ENCODE results near the gene ABHD6.
"Not testable (repeated sequence)": the region's sequence is repeated elsewhere in the genome, so short reads cannot be mapped to it uniquely, and the experiment has no call there.

Gene ABHD6

DNA sequence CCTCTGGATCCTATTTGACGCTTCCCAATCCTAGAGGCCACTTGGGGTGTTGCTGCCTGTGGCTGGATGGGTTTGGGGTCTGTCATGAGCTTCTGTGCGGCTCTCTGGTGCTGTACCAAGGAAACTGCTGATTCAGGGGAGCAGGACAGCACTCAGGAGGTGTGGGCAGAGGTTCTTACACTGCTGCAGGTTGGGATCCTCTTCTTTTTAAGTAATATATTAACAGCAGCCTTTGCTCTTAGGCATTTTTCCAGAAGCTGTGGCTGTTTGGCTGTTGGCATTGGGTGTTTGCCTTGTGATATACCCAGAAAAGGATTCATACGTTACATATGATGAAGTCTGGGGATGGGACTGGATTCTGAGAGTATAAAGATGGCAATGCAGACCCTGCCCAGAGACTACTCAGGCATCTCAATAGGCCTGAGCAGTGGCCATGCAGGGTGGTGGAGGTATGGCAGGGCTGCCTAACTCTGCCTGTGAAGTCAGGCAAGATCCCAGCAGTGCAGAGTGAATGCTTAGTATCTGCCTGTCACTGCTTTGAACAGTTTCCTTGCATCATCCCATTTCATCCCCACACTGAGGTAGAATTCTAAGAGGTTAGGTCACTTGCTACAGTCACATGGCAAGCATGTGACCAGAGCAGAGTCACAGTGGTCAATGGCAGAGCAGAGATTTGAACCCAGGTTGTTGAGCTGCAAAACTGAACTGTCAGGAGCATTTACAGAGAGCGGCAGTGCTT is 3.9 kb downstream of the ABHD6 start:
- DNase-seq (ENCODE audit: low read depth in 2 of 2, low spot score in 1 of 2) = no peak

DNA sequence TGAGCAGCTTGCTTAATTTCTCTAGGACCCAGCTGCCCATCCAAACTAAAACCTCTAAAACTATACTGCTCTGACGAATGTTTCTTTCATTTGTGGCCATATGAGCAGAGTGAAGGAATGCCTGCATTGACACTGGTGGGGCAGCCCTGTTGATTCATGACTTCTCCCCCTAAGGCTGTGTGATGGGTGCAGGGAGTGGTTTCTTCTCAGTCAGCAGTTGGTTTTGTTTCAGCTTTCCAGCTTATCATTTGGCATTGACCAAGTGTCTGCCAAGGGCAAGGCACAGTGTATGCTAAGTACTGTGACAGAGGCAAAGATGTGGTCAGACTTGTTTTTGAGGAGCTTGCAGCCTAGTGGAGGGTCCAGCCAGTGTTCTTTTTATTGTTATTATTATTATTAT is 4.7 kb downstream of the ABHD6 start:
- no peak for DNase-seq (ENCODE audit: low read depth in 2 of 2, low spot score in 1 of 2)

DNA sequence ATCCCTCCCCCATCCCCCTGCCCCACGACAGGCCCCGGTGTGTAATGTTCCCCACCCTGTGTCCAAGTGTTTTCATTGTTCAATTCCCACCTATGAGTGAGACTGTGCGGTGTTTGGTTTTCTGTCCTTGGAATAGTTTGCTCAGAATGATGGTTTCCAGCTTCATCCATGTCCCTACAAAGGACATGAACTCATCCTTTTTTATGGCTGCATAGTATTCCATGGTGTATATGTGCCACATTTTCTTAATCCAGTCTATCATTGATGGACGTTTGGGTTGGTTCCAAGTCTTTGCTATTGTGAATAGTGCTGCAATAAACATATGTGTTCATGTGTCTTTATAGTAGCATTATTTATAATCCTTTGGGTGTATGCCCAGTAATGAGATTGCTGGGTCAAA is 5.3 kb downstream of the ABHD6 start:
- DNase-seq (ENCODE audit: low read depth in 2 of 2, low spot score in 1 of 2) = not testable (repeated sequence)

DNA sequence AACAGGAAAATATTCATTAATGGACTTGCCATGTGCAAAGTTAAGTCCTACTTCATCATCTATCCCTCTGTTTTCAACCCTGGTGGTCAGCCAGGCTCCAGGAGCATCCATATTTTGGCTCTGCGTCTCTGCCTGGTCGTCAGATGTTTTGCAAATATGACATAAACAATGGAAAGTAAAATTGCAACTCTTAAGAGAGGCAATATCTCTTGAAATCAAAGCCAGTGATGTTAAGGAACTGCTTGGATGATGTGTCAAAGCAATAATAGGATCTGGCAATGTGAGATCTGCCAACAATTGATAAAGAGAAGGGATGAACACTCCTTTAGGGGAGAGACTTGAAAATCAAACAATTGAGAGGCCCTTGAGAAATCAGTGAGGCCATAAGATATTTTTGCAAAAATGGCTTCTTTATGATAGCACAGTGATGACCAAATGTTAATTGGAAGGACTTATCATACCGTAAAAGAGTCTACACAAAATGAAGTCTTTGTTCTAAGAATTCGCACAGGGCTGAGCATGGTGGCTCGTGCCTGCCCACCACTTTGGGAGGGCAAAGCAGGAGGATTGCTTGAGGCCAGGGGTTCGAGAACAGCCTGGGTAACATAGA is 6.5 kb downstream of the ABHD6 start:
- DNase-seq (ENCODE audit: low read depth in 2 of 2, low spot score in 1 of 2) = no peak

DNA sequence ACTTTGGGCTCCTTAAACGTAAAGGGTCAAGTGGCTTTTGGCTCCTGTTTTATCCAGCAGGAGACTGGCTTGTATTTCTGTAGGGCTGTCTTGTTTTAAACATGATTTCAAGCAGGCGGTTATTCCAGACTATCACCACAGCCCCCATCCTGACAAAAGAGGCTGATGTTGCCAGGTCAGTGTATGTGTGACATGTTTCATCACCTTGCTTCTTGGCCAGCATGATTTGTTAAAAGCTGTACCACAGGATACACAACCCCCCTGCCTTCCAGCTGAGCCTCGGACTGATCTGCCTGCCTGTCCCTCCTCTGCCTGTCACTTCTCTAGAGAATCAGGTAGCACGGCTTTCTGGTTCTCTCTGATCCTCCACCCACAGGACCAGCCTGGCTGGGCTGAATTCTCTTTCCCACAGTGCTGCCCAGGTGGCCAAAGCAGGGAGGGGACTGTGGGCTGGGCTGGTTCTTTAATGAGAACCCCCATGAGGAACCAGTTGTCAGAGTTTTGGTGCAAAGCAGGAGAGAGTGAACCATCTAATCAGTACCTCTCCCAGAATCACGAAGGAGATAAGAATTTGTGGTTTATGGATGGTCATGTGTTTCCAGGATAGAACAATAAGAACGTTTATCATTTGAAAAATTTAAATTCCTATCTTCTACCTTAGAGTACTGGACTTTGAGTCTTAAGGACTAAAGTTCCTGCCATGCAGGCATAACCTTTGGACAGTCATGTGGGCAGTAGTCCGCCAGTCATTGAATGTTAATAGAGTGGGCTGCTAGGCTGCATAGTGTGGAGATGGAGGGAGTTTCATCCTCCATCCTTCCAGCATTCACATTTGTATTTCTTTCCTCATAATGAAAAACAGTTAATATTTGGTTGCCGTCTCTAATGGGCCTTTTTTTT is 8.8 kb downstream of the ABHD6 start:
- no peak for DNase-seq (ENCODE audit: low read depth in 2 of 2, low spot score in 1 of 2)

DNA sequence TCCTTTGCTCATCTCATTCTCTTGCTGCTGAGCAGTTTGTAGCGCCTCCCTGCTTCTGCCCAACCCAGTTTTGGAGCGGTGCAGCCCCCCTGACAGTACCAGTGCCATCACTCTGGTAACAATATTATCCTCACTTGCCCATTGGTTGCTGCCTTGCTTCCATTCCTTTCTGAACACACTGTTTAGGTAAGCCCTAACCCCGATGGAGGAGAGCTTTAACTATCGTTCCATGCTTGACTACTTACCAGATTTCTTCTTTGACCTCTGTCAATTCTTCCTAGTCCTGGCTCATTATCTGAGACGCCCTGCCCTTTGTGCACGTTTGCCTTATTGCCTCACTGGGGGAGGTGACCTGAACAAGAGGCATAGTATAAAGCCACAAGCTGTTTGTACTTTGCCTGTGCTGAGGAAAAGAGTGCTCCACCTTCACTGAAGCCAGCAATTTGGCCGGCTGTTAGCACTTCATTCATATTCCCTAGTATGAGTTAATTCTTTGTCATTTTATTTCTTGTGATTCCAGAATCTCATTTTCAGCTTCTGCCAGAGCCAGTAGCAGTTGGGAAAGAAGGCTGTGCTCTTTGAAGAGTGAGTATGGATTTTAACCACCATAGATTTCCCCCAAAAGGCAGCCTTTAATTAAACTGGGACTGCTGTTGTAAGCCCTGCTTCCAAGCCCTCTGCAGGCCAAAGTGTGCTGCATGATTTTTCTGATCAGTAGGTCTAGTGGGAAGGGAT is 11.9 kb downstream of the ABHD6 start:
- DNase-seq (ENCODE audit: low read depth in 2 of 2, low spot score in 1 of 2) = no peak

DNA sequence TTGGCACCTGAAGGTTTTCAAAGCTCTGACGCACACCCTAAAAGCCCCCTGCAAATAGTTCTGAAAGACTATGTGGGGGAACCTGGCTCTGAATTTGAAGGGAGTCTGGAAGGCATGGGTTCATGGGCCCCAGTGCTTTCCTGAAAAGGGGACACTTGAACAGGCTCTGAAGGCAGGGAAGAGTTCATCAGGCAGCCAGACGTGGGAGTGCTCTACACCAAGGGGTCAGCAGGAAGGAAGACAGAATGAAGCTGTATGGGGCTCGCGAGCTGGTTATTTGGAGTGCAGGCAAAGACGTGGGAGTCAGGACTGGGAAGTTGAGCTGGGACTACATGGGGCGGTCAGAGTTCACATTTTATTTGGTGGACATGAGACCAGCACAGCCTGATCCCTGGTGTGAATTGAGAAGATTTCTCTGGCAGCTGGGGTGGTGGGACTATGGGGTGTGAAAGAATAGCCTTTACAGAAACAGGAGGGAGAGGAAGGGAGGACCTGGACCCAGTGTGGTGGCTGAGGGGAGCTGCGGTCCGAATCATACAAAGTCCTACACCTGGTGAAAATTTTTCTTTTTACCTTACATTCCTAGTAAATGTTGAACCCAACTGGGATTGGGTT is 12.6 kb downstream of the ABHD6 start:
- DNase-seq (ENCODE audit: low read depth in 2 of 2, low spot score in 1 of 2) = no peak

DNA sequence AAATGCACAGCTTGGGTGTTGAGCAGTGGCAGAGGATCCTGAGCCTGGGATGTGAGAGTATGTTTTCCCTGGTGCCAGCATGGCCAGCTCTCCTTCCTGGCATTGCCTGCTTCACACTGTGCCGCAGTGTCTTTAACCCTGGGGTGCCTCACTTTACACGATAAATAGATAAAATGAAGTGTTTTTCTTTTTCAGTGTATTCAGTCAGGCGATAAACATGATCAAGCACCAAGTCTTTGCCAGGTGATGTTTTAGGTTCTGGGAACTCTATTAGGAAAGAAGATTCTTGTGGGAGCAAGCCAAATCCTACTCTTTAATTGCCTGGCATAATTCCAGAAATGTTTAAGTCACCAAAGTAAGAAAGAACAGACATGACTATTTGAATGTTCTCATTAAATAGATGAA is 14.0 kb downstream of the ABHD6 start:
- DNase-seq (ENCODE audit: low read depth in 2 of 2, low spot score in 1 of 2) = no peak

DNA sequence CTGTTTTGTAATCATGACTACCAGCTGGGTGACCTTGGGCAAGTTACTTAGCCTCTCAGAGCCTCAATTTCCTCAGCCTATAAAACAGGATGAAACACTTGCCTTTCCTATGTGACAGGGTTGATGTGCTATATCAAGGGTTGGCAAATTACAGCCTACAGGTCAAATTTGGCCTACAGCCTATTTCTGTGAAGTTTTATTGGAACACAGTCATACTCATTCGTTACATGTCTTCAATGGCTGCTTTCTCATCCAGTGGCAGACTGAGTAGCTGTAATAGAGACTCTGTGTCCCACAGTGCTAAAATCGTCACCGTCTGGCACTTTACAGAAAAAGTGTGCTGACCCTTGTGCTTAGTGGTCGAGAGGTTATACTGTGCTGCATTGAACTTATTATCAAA is 16.6 kb downstream of the ABHD6 start:
- no peak for DNase-seq (ENCODE audit: low read depth in 2 of 2, low spot score in 1 of 2)

DNA sequence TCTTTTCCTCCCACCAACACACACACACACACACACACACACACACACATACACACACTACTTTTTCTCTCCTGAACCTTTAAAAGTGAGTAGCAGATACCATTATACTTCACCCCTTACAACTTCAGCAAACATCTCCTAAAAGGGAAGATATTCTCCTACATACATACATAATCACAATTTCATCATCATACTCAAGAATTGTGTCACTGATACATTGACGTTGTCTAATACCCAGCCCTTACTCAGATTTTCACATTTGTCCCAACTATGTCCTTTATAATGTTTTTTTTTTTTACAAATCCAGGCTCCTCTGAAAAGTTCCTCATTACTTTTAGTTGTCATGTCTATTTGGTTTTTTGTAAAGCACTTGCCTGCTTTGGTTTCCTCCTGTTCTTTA is 18.5 kb downstream of the ABHD6 start:
- DNase-seq (ENCODE audit: low read depth in 2 of 2, low spot score in 1 of 2) = no peak

DNA sequence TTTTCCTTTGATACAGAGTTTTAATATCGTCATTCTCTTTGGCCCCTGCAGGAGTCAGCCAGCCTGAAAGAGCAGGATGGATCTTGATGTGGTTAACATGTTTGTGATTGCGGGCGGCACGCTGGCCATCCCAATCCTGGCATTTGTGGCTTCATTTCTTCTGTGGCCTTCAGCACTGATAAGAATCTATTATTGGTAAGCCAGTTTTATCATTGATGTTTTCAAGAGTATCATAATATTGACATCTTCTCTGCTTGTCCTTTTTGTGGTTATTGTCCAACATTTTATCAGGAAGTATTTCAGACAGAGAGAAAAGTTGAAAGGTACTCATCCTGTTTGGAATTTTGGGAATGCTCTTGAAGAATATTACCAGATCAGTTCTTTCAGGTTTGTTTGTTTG is 18.9 kb downstream of the ABHD6 start:
- no peak for DNase-seq (ENCODE audit: low read depth in 2 of 2, low spot score in 1 of 2)

DNA sequence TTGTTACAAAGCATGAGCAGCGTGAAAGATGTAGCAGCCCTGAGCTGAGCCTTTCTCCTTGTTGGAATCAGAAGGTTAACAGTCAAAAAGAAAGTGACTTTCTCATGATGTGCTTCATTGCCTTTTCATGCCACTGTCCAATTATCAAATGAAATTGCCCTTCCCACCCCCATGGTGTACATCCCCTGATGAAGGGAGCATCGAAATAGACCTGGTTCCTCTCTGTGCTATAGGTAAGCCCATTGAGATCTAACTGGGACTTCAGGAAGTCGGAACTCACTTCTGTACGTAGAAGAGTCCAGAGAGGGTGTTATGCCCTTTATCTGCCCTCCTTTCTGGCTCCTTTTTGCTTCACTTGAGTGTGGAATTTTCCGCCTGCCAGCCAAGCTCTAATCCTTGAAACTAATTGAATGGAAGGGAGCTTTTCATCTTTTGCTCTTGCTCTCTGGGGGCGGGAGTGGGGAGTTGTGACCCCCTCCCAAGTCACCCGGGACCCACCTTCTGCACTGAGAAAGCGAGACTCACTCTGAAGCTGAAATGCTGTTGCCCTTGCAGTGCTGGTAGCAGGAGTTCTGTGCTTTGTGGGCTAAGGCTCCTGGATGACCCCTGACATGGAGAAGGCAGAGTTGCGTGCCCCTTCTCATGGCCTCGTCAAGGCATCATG is 20.9 kb downstream of the ABHD6 start:
- DNase-seq (ENCODE audit: low read depth in 2 of 2, low spot score in 1 of 2) = no peak

DNA sequence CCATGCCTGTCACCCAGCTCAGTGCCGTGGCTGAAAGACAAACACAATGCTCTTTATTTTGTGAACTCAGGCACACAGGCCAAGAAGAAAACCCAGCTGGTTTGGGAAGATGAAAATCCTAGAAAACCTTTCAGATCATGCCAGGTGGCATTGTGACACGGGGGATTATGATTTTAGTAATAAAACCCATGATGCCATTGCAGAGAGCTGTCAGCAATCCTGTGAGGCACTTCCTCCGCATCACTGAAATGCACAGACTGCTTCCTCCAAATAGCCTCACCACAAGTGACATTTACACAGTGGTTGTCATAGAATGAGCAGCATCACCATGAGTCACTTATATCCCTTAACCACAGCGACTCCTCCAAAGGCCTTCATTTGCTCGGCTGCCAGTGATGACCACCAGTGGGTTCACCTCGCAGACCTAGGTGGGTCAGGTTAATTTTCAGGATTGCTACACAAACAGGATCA is 22.7 kb downstream of the ABHD6 start:
- DNase-seq (ENCODE audit: low read depth in 2 of 2, low spot score in 1 of 2) = no peak

DNA sequence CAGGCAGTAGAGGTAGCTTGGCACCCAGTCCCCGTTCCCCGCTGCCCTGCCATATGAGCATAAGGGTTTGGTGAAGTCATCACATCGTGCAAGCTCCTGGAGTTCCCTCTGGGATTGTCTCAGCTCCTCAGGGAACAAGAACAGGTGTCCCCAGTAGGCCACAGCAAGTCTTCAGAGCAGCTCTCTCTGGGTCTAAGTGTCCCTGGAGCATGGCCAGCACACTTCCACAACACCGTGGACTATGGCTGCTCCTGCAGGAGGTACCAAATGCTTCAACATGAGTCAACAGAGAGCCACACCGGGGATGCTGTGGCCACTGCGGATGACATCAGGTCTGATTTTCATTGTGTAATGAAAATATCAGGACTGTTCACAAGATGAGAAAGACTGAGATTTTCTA is 23.1 kb downstream of the ABHD6 start:
- DNase-seq (ENCODE audit: low read depth in 2 of 2, low spot score in 1 of 2) = no peak

DNA sequence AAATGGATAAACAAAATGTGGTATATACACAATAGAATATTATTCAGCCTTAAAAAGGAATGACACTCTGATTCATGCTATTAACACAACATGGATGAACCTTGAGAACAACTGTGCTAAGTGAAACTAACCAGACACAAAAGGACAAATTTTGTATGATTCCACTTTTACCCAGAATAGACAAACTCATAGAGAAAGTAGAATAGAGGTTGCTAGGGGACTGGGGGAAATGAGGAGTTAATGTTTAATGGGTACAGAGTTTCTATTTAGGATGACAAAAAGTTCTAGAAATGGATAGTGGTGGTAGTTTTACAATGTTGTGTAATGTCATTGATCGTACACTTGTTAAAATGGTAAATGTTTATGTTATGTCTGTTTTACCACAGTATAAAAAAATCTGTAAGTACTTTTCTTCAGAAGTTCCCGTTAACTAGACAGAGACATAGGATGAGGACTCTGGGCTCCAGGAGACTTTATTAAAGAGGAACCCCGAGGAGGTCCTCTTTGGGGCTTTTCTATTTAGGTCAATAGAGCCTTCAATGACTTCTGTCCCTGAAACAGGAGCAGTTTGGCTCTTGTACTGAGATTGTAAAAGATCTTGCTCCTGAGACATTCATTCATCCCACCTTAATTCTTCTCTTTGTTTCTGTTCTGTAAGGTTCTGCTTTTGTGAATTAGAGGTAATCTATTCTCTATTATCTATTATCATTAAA is 24.5 kb downstream of the ABHD6 start:
- DNase-seq (ENCODE audit: low read depth in 2 of 2, low spot score in 1 of 2) = no peak

DNA sequence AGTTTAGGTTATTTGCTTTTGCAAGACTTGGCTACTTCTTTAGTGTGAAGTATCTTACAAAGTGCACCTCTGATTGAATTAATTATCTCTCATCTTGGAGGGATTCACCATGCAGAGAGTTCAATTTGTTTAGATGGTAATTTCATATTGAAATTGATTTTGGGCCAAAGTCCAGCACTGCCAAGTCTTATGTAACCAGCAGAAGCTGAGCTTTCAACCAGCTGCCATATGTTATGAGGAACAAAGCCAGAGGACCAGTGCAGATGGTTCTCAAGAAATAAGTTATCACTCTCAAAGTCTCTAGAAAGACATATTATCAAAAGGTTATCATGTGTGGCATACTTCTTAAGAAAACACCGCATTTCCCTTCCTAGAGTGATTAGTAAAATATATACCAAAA is 29.0 kb downstream of the ABHD6 start:
- DNase-seq (ENCODE audit: low read depth in 2 of 2, low spot score in 1 of 2) = no peak

DNA sequence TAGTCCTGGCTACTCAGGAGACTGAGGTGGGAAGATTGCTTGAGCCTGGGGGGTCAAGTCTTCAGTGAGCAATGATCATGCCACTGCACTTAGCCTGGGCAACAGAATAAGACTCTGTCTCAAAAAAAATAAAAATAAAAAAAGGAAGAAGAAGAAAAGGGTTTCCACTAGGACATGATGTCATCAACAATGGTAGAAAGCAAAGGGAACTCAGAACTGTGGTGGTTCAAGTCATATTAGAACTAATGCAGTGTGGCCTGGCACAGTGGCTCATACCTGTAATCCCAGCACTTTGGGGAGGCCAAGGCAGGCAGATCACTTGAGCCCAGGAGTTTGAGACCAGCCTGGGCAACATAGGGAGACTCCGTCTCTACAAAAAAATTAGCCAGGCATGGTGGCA is 30.0 kb downstream of the ABHD6 start:
- DNase-seq (ENCODE audit: low read depth in 2 of 2, low spot score in 1 of 2) = not testable (repeated sequence)

DNA sequence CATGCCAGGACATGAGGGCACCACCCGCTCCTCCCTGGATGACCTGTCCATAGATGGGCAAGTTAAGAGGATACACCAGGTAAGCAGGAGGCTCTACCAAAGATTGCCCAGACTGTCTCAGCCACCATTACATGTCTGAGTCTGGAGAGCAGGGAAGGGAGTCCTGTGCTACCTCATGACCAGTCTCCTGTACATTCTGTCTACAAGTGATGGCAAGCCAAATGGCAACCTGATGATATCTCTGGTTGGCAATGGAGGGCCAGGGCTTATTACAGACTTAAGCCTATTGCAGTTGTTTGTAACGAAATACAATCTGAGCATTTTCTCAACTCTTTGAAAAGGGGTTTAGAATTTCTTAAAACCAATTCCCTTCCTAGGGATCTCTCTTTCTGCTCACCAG is 31.8 kb downstream of the ABHD6 start:
- no peak for DNase-seq (ENCODE audit: low read depth in 2 of 2, low spot score in 1 of 2)

DNA sequence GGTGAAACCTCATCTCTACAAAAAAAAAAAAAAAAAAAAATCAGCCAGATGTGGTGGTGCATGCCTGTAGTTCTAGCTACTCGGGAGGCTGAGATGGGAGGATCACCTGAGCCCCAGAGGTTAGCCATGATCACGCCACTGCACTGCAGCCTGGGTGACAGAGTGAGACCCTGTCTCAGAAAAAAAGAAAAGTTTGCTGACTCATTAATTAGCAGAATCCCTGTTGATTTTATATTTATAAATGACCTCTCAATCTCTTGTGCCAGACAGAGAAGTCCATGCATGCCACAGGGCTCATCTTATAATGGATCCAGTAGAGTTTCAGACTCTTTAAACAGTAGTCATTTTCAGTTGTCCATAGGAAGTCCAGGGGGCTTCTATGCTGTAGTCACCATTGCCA is 32.9 kb downstream of the ABHD6 start:
- no peak for DNase-seq (ENCODE audit: low read depth in 2 of 2, low spot score in 1 of 2)

Data from stimulated activated CD8-positive, alpha-beta memory T cell treated with anti-CD3 and anti-CD28 coated beads, Interleukin-4, amount 100 ng/mL, for 4 hours (primary cell).